HG03108 (cell line): Measurements from ENCODE around the gene PACRG.

Experiments
- ATAC-seq: cut with Tn5 transposase; IDR thresholded peaks from one replicate; pipeline ENCODE4 v1.9.1; 2021; ENCODE audit warnings: moderate library complexity; ENCODE audit not compliant: unreplicated experiment

PACRG gene

DNA sequence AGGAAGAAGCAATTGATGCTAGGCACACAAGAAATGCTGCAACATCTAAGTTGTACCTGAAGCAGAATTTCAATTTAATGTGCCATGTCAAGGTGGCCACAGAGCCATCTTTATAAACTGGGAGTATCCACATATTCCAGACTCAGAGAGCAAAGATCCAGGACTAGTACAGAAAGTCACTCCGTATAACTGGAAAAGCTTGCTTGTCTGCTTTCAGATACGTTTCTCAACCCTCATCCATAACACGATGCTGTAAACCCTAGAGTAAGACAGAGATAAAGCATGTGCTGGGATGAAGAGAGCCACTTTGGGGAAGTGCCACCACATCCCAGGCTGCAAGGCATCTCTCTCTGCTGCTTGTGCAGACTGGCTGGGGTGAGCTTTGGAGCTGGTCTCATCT is 134.7 kb downstream of the PACRG start:
- no peak for ATAC-seq

- ATAC-seq = no peak
Measured at GRCh38 chr6:162862941-162863340, 135.2 kb downstream of the PACRG start.

DNA sequence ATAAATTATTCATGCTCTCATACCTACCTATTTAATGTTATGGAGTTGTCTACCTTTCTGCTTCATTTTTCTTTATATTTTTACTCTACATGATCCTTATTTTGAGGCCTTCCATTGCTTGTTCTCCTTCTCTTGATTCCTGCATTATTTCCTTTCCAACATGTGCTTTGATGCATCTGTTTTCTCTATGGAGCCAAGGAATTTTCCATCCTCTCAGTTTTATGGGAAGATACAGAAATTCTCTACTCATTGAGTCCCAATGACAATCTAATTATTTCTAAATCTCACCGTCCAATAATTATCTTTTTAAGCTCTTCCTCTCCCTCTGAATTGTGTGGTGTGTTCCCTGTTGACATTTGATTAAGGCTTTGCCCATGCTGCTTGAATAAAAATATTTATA is 136.0 kb downstream of the PACRG start:
- ATAC-seq = no peak

- ATAC-seq = no peak
Measured at GRCh38 chr6:162864911-162865310, 137.1 kb downstream of the PACRG start.

- no peak for ATAC-seq
Measured at GRCh38 chr6:162866656-162867055, 138.9 kb downstream of the PACRG start.

DNA sequence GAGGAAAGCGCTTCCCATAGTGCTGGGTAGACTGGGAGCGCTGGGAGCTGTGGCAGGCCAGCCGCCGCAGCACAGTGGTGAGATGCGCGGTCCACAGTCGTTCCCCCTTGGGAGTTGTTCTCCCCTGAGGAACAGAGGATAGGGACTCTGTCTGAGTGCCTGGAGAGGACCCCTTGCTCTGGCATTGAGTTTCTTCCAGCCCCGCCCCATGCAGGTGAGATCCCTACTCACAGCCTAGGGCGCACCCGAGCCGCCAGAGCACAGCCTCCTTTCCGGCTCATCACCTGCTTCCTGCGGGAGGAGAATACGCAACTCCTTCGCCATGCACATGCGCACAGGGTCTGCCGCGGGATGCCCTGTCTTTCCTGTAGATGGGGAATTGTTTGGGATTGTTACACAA is 140.6 kb downstream of the PACRG start:
- ATAC-seq = no peak

DNA sequence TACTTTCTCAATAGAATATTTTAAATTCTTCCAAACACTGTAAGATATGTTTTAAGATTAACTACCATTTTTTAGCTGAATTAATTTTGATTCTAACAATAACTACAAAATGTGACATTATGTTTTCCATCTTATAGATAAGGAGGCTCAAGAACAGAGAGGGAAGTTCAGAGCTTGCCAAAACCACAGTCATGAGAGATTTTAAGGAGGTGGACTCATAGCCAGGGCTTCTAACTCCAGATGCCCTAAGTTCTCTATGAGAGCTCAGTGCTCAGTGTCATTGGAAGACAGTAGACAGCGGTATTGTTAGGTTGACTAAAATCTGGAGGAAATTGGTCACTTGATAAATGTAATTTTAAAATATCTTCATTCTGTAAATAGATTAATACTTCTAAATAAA is 144.2 kb downstream of the PACRG start:
- no peak for ATAC-seq

DNA sequence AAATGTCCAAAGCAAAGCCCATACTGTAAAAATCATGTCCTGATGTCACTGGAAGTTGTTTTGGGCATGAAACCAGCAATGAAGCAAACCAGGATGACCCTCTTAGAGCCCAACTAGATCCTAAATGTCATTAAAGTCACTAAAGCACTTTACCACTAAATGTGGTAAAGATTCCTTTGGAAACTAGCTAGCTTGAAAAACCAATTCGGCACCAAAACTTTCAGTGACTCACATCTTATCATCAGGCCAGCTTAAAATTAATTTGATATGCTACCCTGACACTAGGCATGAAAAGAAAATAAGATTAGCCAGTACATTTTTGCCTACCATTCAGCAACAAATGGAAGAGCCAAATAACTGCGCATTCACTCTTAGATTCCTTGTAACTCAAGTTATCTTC is 145.8 kb downstream of the PACRG start:
- ATAC-seq = no peak

- ATAC-seq = no peak
Measured at GRCh38 chr6:162875070-162875469, 147.3 kb downstream of the PACRG start.

DNA sequence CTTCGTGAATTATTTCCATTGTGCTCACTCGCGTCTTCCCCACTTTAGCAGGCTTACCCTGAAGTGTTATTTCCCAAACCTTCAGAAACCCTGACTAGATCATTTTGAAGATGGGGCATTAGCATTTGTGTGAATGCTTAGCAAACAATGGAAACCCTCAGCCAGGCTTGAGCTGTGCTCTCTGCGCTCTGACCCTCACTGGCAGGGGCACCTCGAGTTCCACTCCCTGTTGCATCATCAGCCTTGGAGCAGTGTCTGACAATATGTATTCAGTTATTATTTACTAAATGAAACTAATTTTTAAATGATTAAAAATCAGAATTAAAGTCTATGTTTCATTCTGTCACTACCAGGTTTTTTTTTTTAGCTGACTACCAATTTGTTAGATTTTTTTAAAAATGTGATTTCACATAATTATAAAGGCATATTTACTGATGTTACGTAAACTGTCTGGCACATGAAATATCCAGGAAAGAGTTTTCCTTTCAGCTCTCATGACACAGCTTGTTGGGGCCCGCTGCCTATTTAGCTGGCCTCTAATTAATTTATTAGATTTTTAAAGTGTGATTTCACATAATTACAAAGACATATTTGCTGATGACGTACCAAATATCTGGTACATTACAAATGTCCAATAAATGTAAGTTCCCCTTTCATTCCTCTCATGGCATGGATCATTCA is 155.2 kb downstream of the PACRG start:
- no peak for ATAC-seq

- no peak for ATAC-seq
Measured at GRCh38 chr6:162887981-162888689, 160.4 kb downstream of the PACRG start.

- no peak for ATAC-seq
Measured at GRCh38 chr6:162889303-162889702, 161.5 kb downstream of the PACRG start.

DNA sequence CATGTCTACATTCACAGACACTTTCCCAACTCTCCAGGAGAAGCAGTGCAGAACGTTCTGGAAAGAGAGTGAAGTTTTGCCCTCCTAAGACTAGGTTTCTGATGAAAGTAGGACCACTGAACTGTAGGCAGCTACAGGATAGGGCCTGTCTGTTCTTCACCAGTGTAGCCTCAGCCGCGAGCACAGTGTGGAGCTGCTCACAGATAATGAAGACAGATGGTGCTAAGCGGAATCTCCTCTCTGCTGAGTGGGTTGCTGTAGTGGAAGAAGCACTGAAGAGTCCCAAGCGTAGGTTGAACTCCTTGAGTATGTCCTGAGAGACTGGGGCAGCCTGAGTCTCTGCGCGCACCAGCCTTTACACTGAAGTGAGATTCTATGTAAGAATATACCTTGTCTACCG is 170.2 kb downstream of the PACRG start:
- ATAC-seq = no peak

DNA sequence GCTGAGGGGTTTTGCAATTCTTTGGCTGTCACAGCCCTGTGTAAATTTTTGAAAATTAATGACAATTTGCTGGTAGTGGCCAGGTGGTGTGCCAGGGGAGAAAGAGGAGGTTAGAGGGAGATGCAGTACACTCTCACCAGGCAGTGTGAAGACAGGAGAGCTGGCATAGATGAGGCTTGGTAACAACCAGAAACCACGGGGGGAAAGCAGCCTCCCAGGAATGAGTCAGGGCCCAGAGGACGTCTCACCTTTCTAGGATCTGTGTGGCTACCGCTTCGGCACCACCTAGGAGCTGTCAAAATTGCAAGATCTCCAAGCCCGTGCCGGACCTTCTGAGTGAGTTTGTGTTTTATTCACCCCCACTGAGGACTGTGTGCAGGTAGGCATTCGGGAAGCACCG is 171.4 kb downstream of the PACRG start:
- ATAC-seq = no peak

DNA sequence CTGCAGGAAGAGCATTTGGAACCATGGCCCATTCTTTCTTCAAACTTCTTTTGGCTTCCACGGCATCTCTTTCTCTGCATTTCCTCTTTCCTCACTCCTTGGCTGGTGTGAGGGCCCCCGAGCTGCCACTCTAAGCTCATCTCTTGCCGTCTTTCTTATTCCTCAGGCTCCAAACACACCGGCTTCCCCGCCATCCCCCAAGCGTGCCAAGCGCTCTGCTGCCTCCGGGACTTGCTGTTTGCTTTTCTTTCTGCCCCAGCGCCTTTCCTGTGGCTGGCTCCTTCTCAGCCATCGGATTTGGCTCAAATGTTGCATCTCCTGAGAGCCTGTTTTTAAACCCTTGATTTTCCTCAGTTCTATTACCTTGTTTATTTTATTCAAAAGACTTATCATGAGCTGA is 172.7 kb downstream of the PACRG start:
- ATAC-seq = no peak

DNA sequence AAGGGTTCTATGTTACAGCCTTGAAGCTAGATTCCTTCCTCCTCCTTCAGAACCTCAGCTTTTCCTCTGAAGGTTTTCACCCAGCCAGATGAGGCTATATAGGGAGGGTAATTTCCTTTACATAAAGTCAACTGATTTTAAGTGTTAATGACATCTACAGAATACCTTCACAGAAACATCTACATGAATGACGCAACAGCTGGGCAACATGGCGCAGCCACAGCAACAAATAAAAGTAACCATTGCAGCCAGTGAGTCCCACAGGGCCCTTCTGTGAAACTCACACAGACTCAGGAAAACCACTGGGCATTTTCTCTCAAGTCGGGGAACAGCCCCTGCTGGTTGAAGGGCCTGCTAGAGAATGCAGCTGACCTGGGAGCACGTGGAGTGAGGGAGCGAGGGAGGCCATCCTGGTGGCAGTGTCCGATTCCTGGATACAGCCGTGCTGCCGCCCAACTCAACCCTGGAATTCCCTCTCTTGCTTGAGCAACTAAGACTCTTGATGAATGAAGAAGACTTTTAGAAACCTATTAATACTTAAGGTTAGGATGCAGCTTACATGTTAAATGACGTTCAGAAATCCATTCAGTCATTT is 176.4 kb downstream of the PACRG start:
- ATAC-seq = no peak

DNA sequence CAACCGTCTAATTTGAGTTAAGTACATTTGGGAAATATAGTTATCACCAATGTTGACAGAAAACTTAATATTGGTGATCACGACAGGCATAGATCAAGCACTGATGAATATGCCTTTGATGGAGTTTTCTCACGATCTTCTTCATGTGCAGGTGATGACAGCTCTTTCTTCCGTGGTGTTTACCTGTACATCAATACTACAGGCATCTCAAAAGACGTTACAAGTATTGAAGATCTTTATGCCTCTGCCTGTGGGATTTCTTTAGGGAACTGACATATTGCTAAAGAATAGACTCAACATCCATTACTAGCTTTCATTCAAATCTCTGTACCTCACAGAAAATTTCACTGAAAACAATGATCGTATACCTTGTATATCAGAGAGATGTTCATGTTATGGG is 178.7 kb downstream of the PACRG start:
- no peak for ATAC-seq

DNA sequence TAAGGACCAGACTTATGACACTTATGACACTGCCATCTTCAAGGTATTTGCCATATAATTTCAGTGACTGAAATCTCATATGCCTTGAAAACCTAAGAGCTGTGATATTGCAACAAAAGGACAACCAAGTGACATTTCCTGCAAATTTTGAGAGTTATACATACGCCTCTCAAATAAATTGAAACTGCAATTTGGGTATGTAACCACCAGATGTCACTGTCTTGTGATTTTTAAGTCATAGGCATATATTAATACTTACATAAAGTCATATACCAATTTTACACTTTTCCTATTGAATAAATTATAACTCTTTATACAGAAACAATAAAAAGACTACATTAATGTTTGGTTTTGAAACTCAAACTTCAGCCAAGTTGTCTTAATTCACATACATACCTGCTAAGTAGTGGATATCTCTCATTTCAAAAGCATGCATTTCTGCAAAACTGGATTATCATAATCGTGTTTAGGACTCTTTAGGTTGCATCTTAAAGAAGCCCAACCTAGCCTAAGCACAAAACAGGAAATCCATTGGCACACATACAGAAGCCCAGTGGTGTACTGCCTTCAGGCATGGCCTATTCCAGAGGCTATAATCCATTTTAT is 180.2 kb downstream of the PACRG start:
- peak; percentile 59 for ATAC-seq

DNA sequence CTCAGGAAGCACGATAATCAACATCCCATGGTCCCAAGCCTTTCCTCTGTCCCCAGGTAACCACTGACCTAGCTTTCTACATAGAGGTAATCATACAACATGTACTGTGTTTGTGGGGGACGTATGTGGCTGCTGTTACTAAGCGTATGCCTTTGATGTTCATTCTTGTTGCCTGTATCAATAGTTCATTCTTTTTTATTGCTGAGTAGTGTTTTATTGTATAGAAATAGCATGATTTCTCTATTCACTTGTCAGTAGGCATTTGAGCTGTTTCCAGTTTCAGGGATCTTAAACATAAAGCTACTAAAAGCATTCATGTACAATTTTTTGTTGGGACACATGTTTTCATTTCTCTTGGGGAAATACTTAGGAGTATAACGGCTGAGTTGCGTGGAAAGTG is 185.4 kb downstream of the PACRG start:
- ATAC-seq = no peak

DNA sequence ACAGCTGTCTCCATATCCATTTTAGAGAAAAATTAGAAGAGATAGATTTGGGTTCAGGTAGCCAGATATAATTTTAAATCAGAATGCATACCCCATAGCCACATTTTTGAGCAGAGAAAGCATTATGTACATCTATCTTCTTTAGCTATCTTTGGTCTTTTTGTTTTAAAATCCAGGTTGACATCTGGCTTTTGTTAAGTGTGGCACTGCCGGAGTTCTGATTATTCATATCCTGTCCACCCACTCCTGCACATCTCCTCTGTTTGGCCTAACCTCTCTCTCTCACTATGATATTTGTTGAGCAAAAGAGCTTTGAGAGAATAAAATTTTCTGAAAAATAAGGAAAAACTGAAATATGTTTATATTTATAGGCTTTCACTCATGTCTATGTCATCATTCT is 189.7 kb downstream of the PACRG start:
- no peak for ATAC-seq

GRCh38 chr6:162921062-162921461 is 193.3 kb downstream of the PACRG start:
- no peak for ATAC-seq

- no peak for ATAC-seq
Measured at GRCh38 chr6:162921510-162922040, 193.8 kb downstream of the PACRG start.
